NB4 (cell line): Measurements from ENCODE around the gene GALM.

ENCODE experiments used
- DNase-seq: peaks from one replicate; pipeline ENCODE4 v3.0.0; 2010; ENCODE audit warnings: low read depth
- H3K4me3 ChIP-seq: one replicate; pipeline ENCODE4 v1.5.1; 2011; ENCODE audit warnings: mild to moderate bottlenecking, low read depth, low read length, moderate library complexity
- CTCF ChIP-seq: IDR thresholded peaks from one replicate; pipeline ENCODE4 v1.5.1; 2012; ENCODE audit warnings: low read depth, low read length
- MYC ChIP-seq: IDR thresholded peaks from 2 replicates; pipeline ENCODE4 v1.6.1; 2011; ENCODE audit warnings: low read depth, low read length
- POLR2A ChIP-seq: IDR thresholded peaks from 2 replicates; pipeline ENCODE4 v1.6.1; 2011; ENCODE audit warnings: mild to moderate bottlenecking; ENCODE audit not compliant: insufficient read length; ENCODE audit errors: extremely low read depth
- TF ChIP-seq, protein P1 (sequence below): IDR thresholded peaks from 2 replicates; pipeline ENCODE4 v1.6.1; 2011; ENCODE audit warnings: low read depth, low read length

Gene GALM

GRCh38 chr2:38656866-38657480 is 8.9 kb upstream of the GALM start:
- no peak for TF ChIP-seq POLR2A
- TF ChIP-seq MYC, result no peak
- TF ChIP-seq CTCF, result no peak
- TF ChIP-seq, protein P1, sequence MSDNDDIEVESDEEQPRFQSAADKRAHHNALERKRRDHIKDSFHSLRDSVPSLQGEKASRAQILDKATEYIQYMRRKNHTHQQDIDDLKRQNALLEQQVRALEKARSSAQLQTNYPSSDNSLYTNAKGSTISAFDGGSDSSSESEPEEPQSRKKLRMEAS, result no peak
- DNase-seq, result no peak
- no peak overlapping the region for H3K4me3 ChIP-seq

- DNase-seq, result peak; percentile 42
- TF ChIP-seq CTCF, result no peak
- TF ChIP-seq POLR2A, result no peak
- TF ChIP-seq, protein P1, result no peak
- TF ChIP-seq MYC, result no peak
- no peak overlapping the region for H3K4me3 ChIP-seq
Measured at GRCh38 chr2:38658613-38659012, 7.3 kb upstream of the GALM start.

DNA sequence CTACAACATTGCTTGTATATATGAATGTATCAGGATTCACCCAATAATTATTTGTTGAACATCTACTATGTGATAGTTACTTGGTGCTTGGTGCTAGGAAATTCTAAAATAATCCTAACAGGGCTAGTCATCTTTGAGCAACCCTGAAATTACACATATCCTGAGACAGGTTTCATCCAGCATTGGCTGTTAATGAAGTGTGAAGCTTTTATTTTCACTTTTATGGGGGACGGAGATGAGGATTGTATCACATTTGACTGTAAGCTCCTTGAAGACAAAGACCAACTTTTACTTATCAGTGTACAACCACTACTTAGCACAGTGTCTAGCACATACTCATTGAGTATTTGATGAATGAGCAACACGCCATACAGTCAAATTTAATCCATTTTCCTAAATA is 6.8 kb upstream of the GALM start:
- TF ChIP-seq MYC, result no peak
- TF ChIP-seq POLR2A, result no peak
- no peak for TF ChIP-seq CTCF
- TF ChIP-seq, protein P1, result no peak
- no peak overlapping the region for H3K4me3 ChIP-seq
- DNase-seq, result no peak

GRCh38 chr2:38660282-38660681 is 5.6 kb upstream of the GALM start:
- DNase-seq, result no peak
- H3K4me3 ChIP-seq, result no peak overlapping the region
- TF ChIP-seq, protein P1, result no peak
- no peak for TF ChIP-seq POLR2A
- TF ChIP-seq CTCF, result no peak
- no peak for TF ChIP-seq MYC

GRCh38 chr2:38661306-38661705 is 4.6 kb upstream of the GALM start:
- TF ChIP-seq CTCF (no peak), MYC (no peak), POLR2A (no peak)
- TF ChIP-seq, protein P1, result no peak
- no peak for DNase-seq
- no peak overlapping the region for H3K4me3 ChIP-seq

GRCh38 chr2:38666556-38666910 is 619 bp downstream of the GALM start:
- TF ChIP-seq POLR2A (no peak), CTCF (no peak), MYC (no peak)
- TF ChIP-seq, protein P1, result no peak
- DNase-seq, result peak; percentile 65
- peak overlapping the region; percentile 84 for H3K4me3 ChIP-seq
